Stimulated activated naive CD4-positive, alpha-beta T cell treated with Interleukin-2 at 50 U/mL for 16 hours (primary cell): ENCODE data around the gene MAPKAPK3.

Experiments used
- DNase-seq: peaks from one replicate; lab custom pipeline; 2025; lab: John Stamatoyannopoulos, UW

The MAPKAPK3 gene

DNA sequence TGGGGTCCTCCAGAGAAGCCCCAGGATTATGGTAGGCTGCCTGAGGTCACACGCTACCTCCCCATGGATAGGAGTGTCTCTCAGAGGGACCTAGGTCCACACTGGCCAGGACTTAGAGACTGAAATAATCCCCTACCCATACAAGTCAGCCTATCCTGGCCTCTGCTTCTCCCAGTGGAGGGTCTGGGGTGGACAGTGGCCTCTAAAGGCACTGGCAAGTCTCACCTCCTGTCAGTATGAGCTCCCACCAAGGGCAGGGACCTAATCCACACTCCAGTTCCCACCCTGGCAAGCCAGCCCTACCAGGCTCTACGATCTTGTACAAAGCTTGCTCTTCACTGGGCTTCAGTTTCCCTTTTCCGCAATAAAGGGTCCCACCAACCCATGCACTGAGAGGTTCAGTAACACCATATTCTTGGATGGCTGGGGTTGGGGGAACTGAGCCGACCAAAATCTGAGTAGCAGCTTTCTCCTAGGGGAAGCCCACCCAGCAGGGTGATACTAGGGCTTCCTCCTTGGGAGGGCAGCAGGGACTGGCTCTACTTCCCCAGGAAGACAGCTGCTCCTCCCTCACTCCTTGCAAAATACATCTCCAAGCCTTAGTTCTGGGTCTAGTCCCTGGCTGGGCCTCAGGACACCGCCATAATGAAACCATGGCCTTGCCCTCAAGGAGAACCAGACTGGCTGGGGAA, 7.7 kb upstream of the MAPKAPK3 start:
- DNase-seq, result no peak

DNA sequence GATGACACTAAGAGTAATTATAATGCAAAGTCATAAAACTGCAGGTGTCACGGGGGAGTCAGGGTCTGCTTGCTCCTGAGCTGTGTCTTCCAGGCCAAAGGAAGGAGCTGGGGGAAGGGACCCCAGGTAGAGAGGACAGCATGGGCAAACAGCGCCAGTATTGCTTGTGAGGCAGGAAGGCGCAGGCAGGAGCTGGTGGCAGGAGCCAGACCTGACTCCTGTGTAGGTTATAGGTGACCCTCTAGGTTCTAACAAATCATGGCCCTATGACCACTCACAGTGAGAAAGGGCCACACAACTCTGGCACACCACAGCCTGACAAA, 7.2 kb upstream of the MAPKAPK3 start:
- DNase-seq, result no peak

DNA sequence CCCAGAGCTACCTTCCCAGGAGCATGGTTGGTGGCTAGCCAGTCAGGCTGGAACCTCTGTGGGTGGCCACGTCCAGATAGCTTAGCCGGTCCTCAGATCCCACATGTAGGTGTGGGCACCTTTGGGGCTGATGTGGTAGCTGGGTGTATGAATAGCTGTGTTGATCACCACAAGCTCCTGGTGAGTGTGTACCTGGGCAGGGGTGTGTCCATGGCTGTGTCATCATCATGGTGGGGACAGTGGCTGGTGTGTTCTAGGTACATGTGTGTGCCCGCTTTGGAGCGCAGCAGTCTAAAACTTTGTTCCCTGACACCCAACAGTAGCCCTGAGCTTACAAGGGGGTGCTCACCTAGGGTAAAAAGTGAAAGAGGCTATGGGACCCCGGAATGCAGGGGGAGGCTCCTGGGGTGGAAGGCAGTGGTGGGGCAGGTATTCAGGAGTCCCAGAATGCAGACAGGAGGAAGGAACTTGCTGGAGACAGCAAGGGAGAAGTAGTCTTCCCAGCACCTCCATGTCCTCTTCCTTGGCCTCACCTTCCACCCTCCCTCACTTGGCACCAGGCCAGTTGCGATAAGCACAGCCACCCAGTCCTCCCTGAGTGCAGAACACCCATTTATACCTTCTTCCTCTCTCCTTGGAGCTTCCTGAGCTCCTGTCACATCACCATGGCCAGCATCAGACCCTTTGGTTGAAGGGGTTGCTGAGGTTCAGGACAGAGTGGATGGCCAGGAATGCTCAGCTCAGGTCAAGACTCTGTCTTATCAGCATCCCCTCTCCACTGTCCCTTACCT, 6.6 kb upstream of the MAPKAPK3 start:
- peak; percentile 46 for DNase-seq

DNA sequence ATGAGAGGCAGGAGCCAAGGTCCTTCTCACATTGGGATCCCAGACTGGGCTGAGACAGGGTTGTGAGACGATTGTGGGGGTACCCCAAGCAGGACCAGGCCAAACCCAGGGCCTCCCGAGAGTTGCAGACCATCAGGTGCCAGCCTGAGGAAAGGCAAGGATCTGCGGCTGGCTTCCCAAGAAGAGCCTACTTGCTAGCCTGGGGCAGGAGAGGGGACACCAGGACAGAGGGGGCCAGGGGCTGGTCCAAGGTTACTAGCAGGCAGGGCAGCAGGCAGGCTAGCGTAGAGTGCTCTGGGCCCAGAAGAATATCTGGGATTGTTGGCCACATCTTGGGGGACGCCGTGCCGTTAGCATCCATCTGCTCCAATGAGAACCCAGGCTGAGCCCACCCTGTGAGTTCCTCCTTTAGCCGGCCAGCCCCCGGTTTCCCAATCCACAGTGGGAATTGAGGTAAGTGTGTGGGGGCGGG, 5.9 kb upstream of the MAPKAPK3 start:
- no peak for DNase-seq

DNA sequence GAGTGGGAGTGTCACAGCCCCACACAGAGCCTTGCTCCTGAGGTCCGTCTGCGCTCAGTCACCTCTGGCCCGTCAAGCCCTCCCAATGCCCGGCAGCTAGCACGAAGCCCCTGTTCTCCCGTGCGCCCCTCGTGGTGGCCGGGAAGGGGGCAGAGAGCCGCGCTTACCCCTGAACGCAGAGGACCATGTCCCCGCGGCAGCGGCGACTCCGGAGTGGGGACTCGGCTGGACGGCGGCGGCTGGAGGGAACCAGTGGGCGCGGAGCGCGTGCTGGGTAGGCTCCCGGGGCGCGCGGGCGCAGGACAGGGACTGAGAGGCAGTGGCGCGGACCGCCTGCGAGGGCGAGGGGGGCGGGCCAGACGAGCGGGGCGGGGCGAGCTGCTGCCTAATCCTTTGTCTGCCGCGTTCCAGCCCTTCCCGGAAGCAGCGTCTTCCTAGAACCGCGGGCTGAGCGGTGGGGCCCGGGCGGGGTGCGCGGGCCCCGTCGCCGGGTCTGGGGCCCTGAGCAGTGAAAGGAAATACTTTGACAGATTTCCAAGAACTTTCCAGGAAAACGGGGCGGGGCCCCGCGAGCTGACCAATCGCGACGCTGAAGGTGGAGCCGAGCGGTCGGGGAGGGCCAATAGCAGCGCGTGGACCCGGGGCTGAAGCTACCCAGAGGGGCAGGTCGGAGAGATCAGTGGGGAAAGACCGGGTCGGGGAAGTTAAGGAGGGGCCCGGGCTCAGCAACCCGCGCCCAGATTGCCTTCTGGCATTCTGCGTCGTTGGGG, 5.3 kb upstream of the MAPKAPK3 start, which contains the start of gene CISH:
Gene CISH, minus strand, starts transcription at position 311 of the 770 bp plus-strand sequence. Its CDS starts 124 bp downstream, at position 187.
- peak; percentile 100 for DNase-seq

DNA sequence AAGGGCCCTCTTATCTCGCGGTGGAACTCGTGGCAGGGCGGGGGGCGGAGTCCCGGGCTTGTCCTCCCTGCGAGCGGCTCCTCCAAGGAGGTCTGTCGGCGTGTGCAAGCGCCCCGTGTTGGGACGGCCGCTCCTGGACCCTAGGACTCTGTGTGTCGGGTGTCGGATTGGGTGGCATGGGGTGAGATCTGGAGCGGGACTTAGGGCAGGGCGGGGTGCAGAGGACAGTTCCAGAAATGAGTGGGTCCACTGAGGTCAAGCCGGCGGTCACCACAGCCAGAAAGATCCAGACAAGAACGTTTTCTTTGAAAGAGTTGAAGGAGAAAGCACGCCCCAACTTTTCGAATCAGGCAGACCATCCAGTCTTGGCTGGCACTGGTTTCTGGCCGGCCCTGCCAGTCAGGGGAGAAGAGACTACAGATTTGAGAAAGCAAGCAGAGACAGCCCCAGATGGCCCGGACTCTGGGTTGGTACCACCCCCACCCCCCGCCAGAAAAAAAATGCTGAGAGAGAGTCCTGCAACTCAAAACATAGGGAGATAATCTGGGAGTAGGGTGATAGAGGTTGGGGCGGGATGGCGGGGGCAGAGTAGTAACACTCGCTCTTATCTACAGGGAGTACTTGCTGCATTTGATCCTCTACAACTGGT, 4.6 kb upstream of the MAPKAPK3 start:
- DNase-seq, result no peak

DNA sequence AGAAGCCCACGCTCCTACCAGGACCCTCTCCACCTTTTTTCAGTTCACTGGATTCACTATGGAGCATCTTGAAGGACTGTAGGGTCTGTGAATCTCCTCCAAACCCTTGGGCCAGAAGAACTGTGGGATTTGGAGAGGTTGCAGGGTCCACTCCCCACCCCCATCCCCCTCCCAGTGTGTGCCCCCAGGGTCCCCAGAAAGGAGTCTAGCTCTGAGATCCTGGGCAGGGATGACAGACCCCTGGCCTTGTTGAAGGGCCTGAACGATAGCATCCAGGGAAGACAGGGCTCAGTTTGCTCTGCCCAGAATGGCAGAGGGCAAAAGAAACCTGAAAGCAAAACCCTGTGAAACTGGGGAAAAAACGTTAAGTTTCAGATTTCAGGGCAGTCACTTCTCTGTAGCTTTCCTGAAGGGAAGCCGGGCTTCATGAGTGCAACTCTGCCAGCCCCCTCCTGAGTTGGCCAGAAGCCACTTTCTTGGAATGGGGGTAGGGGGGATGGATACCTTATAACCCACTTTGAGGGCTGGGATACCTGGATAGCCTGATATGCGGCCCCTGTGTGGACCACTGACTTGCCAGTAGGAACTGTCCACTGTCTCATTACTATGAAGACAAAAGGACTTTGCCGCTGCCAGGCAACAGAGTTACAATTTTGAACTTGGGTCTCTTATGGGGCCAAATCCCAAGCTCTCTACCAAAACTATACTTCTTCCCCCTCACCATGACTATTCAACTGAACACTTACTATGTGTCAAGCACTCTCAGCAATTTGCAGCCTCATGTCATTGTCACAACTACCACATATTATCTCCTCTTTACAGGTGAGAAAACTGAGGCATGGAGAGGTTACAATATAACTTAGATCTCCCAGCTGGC, 3.7 kb upstream of the MAPKAPK3 start:
- no peak for DNase-seq

DNA sequence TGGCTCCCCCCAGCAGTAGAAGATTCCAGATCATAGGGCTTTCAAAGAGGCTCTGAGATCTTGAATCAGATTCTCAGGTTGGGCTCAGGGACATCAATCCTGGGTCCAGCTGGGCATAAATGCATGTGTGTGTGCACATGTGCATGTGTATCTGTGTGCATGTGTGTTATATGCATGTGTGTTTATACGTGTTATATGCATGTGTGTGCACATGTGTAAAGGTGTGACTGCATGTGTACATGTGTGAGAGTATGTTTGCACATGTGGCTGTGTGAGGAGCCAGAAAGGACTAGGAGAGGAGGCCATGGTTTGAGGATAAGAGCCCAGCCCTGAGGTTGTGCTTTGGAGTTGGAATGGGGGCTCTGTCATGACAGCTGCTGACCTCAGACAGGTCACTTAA, 1.8 kb upstream of the MAPKAPK3 start:
- DNase-seq, result no peak

DNA sequence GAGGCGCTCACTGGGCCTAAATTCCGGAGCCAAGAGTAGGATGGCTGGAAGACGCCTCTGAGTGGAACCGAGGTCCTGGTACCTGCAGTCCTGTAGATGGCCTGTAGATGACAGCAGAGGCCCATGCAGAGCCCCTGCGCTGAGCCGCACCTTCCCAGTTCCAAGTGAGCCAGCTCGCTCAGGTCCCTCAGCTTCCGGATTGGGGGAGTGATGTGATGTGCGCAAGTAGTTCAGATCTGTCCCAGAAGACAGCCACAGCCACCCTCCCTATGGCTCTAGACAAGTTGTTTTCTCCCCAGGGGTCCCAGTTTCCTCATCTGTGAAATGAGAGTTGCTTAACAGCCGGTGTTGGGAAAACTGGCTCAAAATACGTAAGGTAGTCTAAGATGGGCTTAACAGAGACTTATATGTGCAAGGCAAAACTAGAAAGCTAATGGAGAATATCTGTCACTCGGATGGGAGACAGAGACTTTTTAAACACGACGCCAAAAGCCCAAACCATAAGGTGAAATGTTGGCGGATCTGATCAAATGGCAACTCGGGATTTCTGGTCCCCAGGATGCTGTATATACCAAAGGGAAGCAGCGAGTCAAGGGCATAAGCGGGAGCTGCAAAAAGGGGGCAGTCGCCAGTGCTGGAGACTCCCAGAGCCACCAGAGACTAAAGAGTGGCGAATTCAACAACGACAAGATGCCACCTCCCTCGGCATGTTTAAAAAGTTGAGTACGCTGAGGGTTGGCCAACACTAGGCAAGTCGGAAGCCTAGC, 765 bp upstream of the MAPKAPK3 start:
- DNase-seq, result peak; percentile 75

DNA sequence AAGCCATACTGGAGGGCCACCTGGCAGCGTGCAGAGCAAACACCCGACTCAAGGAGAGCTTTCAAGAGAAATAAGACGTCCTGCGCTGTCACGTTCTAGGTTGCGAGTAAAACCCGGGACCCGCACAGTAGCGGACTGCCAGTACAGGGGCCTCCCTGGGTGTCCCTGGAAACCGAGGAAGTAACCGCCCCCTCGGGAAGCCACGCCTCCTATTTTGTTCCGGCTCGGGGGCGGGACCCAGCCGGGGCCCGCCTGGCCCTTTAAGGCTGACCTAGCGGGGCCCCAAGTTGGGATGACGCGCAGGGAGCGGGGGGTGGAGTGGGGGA, 218 bp upstream of the MAPKAPK3 start:
- peak; percentile 91 for DNase-seq

DNA sequence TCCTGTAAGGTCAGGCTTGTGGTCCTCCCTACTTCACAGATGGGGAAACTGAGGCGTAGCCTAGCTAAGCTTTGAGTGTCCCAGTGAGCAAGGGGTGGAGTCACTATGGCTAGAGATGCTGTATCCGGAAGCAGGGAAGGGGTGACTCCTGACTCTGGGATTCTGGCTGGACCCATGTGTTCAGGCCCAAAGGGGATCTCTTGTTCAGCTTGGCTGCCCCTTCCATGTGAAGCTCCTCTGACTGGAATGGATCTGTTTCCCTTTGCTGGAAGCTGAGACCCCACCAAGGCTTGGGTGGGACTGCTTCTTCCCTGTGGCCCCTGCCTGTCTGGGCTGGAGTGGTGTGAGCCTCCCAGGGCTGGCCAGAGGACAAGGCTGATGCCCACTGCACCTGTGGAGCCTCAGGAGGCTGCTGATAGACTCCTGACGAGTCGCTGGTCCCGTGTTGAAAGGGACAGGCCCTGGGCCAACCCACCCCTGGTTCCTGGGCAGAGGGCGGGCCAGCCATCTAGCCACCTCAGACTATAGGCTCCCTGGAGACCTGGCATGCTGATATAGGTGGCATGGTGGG, 1.0 kb downstream of the MAPKAPK3 start:
- DNase-seq, result no peak

DNA sequence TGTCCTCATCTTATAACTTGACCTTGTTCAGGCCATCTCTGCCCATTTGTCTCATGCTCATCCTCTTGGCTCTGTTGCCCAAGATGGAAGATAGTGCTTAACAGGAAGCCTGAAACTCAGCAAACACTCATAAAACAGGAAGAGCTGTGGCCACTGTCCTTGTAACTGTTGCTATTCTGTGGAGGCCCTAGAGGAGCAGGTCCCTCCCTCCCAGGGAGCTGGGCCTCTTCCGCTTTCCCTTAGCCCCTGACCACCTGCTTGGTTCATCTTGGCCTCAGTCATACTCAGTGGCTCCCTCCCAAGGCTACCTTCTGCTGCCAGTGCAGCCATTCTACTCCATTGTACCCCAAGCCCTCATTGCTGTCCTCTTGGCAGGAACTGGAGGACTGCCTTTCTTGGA, 3.5 kb downstream of the MAPKAPK3 start:
- DNase-seq, result no peak

DNA sequence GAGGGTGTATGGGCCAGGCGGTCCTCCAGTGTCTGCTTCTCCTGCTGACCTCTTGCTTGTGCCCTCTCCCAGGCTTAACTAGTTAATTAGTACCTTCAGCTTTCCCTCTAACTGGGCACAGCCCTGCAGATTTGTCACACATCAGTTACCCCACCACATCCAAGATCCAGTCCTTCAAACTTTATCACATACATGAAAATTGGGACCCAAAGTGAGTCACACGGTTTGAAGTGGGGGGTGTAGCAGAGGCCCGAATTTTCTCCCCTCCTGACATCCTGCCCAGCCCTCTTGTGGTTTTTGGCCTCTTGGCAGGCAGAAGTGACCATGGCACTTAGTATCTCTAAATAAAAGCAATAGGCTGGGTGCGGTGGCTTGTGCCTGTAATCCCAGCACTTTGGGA, 3.9 kb downstream of the MAPKAPK3 start:
- no peak for DNase-seq

DNA sequence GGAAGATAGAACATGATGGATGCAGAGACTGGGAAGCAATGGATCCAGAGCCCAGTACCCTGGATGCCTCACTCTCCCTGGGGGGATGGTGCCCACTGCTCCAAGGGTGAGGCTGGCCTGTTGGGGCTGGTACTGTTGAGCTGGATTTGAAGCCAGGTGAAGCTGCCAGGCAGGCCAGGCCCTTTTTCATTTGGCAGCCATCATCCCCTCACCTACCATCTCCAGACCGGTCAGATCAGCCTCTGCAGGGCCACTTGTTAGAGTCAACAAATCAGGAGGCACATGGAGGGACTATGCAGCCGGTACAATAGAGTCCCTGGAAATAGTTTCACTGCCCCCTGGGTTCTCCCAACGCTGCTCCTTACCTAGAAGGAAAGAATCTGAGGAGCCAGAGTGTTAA, 5.9 kb downstream of the MAPKAPK3 start:
- no peak for DNase-seq

DNA sequence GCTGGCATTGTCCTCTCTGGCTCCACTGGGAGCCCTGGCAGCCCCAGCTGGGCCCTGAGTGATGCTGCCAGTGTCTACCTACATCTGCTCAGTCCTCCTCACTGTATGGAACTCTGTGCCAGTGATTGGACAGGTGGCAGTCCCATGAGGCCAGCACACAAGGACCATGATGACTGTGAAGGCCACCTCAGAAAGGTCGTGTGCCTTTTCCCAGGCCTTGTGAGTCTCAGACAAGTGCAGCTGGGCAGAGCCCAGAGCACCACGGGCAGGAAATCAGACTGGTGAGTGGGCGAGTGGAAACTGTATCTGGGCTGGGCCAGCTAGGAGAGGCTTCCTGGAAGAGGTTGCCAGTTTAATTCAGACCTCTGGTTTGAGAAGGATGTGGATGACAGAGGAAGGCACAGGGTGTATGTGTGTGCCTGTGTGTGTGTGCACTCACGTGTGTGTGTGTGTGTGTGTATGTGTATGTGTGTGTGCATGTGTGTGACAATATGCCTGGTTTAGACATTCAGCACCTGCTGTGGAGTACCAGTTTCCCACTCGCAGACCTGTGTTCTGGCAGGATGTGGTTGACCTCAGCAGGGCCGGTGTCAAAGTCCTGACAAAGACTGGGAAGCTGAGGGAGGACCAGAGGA, 7.0 kb downstream of the MAPKAPK3 start:
- peak; percentile 44 for DNase-seq

DNA sequence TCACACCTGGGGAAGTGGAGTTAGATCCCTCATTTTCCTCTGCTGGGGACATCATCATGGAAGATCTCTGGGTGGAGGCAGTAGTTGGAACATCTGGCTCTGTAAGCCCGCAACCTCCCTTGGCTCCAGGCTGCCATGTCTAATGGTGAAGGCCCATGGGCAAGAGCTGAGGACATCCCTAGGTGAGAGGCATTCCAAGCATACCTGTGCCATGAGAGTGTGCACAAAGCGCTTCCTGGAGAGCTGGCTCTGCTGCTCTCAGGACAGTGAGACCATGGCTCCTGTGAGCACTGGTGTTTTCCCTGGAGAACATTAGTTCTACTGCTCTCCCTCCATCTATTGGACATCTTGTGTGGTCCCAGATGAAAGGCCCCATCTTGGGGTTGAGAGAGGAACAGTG, 7.7 kb downstream of the MAPKAPK3 start:
- no peak for DNase-seq

DNA sequence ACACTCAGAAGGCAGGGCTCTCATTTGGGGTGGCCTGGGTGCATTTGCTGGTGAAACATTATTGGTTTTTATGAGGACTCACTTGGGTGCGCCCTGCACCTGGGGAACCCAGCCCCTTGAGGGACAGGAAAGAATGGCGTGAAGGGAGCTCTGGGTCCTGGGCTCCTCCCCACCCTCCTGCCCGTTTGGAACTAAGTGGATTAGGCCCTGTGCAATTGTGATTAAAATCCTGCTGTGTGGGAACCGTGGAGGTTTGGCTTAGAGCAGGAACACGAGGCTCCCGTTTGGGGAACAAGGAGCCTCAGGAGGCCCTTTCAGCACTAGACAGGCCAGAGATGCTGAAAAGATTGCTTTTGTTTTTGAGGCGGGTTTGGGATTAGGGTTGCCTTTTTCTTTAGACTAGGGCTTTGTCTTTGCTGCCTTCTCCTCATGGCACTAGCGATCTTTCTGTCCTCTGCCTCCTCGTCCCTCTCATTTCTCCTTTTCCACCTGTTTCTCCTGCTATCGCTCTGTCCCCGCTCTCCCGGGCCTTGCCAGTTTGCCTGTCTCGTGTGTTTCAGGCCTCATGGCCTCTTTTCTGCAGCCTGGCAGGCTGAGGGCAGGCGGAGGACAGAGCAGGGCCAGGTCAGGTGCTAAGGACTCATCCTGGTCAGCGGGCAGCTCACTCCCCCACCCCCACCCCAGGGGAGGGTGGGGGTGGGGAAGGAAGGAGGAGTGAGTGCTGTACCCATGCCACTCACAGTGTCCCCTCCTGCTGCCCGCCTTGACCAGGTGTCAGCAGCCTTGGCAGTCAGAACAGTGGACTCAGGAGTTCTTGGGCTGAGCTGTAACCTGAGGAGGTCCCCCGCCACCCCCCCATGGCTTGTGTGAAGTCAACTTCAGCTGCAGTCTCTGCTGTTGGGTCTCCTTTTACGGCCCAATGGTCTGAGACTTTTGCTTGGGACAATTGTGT, 8.6 kb downstream of the MAPKAPK3 start:
- DNase-seq, result no peak

DNA sequence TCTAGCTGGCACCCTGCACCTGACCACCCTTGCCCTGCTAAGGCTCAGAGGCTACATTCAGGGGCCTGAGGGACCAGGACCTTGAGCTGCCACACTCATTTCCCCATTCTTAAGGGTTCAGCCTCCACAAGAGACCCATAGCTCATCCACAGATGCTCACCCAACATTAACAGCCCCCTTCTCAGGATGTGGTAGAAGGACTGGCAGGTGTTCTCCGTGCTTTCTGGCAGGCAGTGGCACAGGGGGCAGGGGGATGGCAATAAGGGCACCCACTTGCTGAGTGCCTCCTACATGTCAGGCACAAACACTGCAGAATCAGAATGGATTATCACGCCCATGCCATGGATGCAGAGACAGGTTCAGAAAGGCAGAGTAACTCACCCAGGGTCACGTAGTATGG, 9.4 kb downstream of the MAPKAPK3 start:
- no peak for DNase-seq
